Prostate gland (tissue), 2 donors: Measurements from ENCODE around the gene PWWP2B.

Source experiments
- CTCF ChIP-seq, 4 experiments: fragments of 200-600 bp in 2 of 4; fragments of 450-650 bp in 2 of 4; sonication (generic) in 2 of 4; IDR thresholded peaks; 1 replicate in 3 of 4; 2 replicates in 1 of 4; pipeline ENCODE4 v1.5.1; 2016 to 2019; ENCODE audit warnings: antibody characterized with exemption in 4 of 4, mild to moderate bottlenecking in 2 of 4, moderate library complexity in 2 of 4
- POLR2A ChIP-seq: fragments of 450-650 bp; IDR thresholded peaks from one replicate; pipeline ENCODE4 v1.6.1; 2016; ENCODE audit warnings: antibody characterized with exemption, mild to moderate bottlenecking
- POLR2AphosphoS5 ChIP-seq: sonication (generic); formaldehyde crosslinking; IDR thresholded peaks from one replicate; pipeline ENCODE4 v1.6.1; 2017; ENCODE audit warnings: antibody characterized with exemption

- TF ChIP-seq CTCF (IDR thresholded peaks at IDR 0.05) (no peak), POLR2AphosphoS5 (no peak), POLR2A (no peak)
Measured at GRCh38 chr10:132455986-132456847, 59.2 kb downstream of the PWWP2B start.
